Measurements from ENCODE around the gene XAGE2. TPM values are rescaled to one million over a fixed set of nuclear protein-coding genes. Genes with fewer than 3 reads are reported as not detected.

The XAGE2 gene
- not detected in 5 replicates for total RNA-seq (2022; extraction: Qiagen RNA extraction)

GRCh38 chrX:52368368-52369055, at the start of gene XAGE2:
TSS of gene XAGE2 (plus strand) at chrX:52369021. CDS start at chrX:52370015, 994 bp downstream.

Other genes starting within 250 kb of the XAGE2 start
- 6.3 to 9.9 TPM (median 8.3 TPM) in 5 replicates for gene MAGED4, start 184.1 kb upstream of the XAGE2 start, total RNA-seq (2022; extraction: Qiagen RNA extraction)
- gene XAGE1A, start 126.8 kb downstream of the XAGE2 start, total RNA-seq (2022; extraction: Qiagen RNA extraction): 5.1 to 36.0 TPM (median 24.6 TPM) in 5 replicates
- 189 to 283 TPM (median 211 TPM) in 5 replicates for gene XAGE1B, start 148.0 kb downstream of the XAGE2 start, total RNA-seq (2022; extraction: Qiagen RNA extraction)